ENCODE data around the gene SIVA1. TPM values are rescaled to one million over a fixed set of nuclear protein-coding genes. Genes with fewer than 3 reads are reported as not detected.

SIVA1 gene
- total RNA-seq, 1 donor from 2014 or later: 51.7 TPM

- Histone ChIP-seq H3K9ac (ENCODE audit: low read depth in 1 of 3, low read length in 3 of 3) (no peak overlapping the region), H3K36me3 (ENCODE audit: control insufficient read depth in 3 of 3, insufficient read depth in 3 of 3, low read length in 3 of 3) (peaks cover 18 to 28% (median 25%) of the 10 kb centered on the region in 3 donors), H3K9me3 (ENCODE audit: control insufficient read depth in 3 of 3, low read length in 3 of 3) (no peaks in the 10 kb centered on the region)
Observed at GRCh38 chr14:104776961-104777807, 24.2 kb downstream of the SIVA1 start.

GRCh38 chr14:104777808-104778249, 24.9 kb downstream of the SIVA1 start:
- Histone ChIP-seq H3K4me3 (ENCODE audit: low read length in 3 of 3) (no peak overlapping the region), H3K9me3 (ENCODE audit: control insufficient read depth in 3 of 3, low read length in 3 of 3) (no peaks in the 10 kb centered on the region), H3K4me1 (ENCODE audit: control insufficient read depth in 3 of 3, insufficient read depth in 3 of 3, low read length in 3 of 3) (no peaks in the 10 kb centered on the region), H3K36me3 (ENCODE audit: control insufficient read depth in 3 of 3, insufficient read depth in 3 of 3, low read length in 3 of 3) (peaks cover 13 to 22% (median 19%) of the 10 kb centered on the region in 3 donors), H3K27ac (ENCODE audit: low read depth, low read length) (no peak overlapping the region), H3K9ac (ENCODE audit: low read depth in 1 of 3, low read length in 3 of 3) (no peak overlapping the region), H3K27me3 (ENCODE audit: control insufficient read depth in 3 of 3, insufficient read depth in 3 of 3, low read length in 3 of 3) (no peaks in the 10 kb centered on the region)

More at GRCh38 chr14:104776961-104777807, 24.2 kb downstream of the SIVA1 start:
- no peak overlapping the region for H3K27ac ChIP-seq (ENCODE audit: low read depth, low read length)
- no peaks in the 10 kb centered on the region for H3K27me3 ChIP-seq (ENCODE audit: control insufficient read depth in 3 of 3, insufficient read depth in 3 of 3, low read length in 3 of 3)
- no peaks in the 10 kb centered on the region for H3K4me1 ChIP-seq (ENCODE audit: control insufficient read depth in 3 of 3, insufficient read depth in 3 of 3, low read length in 3 of 3)
- no peak overlapping the region for H3K4me3 ChIP-seq (ENCODE audit: low read length in 3 of 3)

- Histone ChIP-seq H3K4me3 (ENCODE audit: low read length in 3 of 3) (no peak overlapping the region), H3K27ac (ENCODE audit: low read depth, low read length) (no peak overlapping the region), H3K9ac (ENCODE audit: low read depth in 1 of 3, low read length in 3 of 3) (no peak overlapping the region), H3K27me3 (ENCODE audit: control insufficient read depth in 3 of 3, insufficient read depth in 3 of 3, low read length in 3 of 3) (no peaks in the 10 kb centered on the region), H3K9me3 (ENCODE audit: control insufficient read depth in 3 of 3, low read length in 3 of 3) (no peaks in the 10 kb centered on the region), H3K4me1 (ENCODE audit: control insufficient read depth in 3 of 3, insufficient read depth in 3 of 3, low read length in 3 of 3) (no peaks in the 10 kb centered on the region), H3K36me3 (ENCODE audit: control insufficient read depth in 3 of 3, insufficient read depth in 3 of 3, low read length in 3 of 3) (peaks cover 8 to 14% (median 13%) of the 10 kb centered on the region in 3 donors)
Observed at GRCh38 chr14:104778694-104779331, 25.9 kb downstream of the SIVA1 start.

DNA sequence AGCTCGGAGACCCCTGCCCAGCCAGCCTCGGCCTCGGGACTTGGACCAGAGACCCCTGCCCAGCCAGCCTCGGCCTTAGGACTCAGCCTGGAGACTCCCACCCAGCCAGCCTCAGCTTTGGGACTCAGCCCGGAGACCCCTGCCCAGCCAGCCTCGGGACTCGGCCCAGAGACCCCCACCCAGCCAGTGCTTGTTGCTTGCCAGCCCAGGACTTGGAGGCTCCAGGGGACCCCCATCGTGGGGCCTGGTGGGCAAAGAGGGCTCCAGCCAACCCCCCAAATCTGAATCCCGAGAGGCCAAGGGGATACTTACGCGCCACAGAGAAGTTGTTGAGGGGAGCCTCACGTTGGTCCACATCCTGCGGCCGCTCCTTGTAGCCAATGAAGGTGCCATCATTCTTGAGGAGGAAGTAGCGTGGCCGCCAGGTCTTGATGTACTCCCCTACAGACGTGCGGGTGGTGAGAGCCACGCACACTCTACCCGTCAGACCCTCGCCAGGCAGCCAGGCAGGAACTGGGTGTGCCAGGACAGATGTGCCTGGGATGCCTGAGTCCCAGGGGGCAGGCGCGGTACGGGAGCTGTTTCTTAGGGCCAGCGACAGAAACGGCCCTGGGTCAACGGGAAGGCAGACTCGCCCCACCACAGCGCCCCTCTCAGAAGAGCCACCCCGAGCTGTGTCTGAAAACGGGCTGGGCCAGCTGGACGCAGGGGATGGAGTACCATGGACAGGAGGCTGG, 27.0 kb downstream of the SIVA1 start:
- Histone ChIP-seq H3K27me3 (ENCODE audit: control insufficient read depth in 3 of 3, insufficient read depth in 3 of 3, low read length in 3 of 3) (no peaks in the 10 kb centered on the region), H3K9me3 (ENCODE audit: control insufficient read depth in 3 of 3, low read length in 3 of 3) (no peaks in the 10 kb centered on the region), H3K36me3 (ENCODE audit: control insufficient read depth in 3 of 3, insufficient read depth in 3 of 3, low read length in 3 of 3) (peaks cover 6 to 10% (median 8%) of the 10 kb centered on the region in 3 donors), H3K9ac (ENCODE audit: low read depth in 1 of 3, low read length in 3 of 3) (no peak overlapping the region), H3K4me3 (ENCODE audit: low read length in 3 of 3) (no peak overlapping the region), H3K4me1 (ENCODE audit: control insufficient read depth in 3 of 3, insufficient read depth in 3 of 3, low read length in 3 of 3) (no peaks in the 10 kb centered on the region), H3K27ac (ENCODE audit: low read depth, low read length) (no peak overlapping the region)

DNA sequence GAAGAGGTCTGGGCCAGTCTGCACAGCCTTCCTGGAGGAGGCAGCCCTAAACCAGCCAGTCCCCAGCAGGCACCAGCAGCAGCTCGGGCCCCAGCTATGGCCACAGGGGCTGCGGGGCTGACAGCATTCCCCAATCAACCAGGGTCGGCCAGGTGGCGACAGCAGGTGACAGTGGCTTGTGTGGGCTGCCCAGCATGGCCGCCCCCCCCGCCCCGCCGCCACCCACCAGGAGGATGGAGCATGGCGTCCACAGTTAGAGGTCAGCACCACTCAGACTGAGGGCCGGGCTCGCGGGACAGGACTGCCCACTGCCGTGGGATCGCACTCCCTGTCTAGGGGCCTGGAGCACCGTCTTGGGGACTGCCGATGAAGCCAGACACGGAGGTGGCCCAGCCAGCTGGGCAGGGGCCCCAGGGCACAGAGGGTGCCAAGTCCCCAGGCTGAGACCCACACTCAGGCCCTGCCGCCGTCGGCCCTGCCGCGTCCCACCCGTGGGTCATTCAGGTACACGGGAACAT, 27.6 kb downstream of the SIVA1 start:
- no peak overlapping the region for H3K9ac ChIP-seq (ENCODE audit: low read depth in 1 of 3, low read length in 3 of 3)
- H3K27ac ChIP-seq (ENCODE audit: low read depth, low read length): no peak overlapping the region
- no peaks in the 10 kb centered on the region for H3K4me1 ChIP-seq (ENCODE audit: control insufficient read depth in 3 of 3, insufficient read depth in 3 of 3, low read length in 3 of 3)
- no peak overlapping the region for H3K4me3 ChIP-seq (ENCODE audit: low read length in 3 of 3)
- no peaks in the 10 kb centered on the region for H3K27me3 ChIP-seq (ENCODE audit: control insufficient read depth in 3 of 3, insufficient read depth in 3 of 3, low read length in 3 of 3)
- H3K9me3 ChIP-seq (ENCODE audit: control insufficient read depth in 3 of 3, low read length in 3 of 3): no peaks in the 10 kb centered on the region
- peaks cover 2 to 6% (median 6%) of the 10 kb centered on the region in 3 donors for H3K36me3 ChIP-seq (ENCODE audit: control insufficient read depth in 3 of 3, insufficient read depth in 3 of 3, low read length in 3 of 3)

GRCh38 chr14:104781271-104782077, 28.5 kb downstream of the SIVA1 start:
- H3K9me3 ChIP-seq (ENCODE audit: control insufficient read depth in 3 of 3, low read length in 3 of 3): no peaks in the 10 kb centered on the region
- no peak overlapping the region for H3K27ac ChIP-seq (ENCODE audit: low read depth, low read length)
- H3K4me1 ChIP-seq (ENCODE audit: control insufficient read depth in 3 of 3, insufficient read depth in 3 of 3, low read length in 3 of 3): peaks cover 0 to 4% (median under 1%) of the 10 kb centered on the region in 3 donors
- H3K27me3 ChIP-seq (ENCODE audit: control insufficient read depth in 3 of 3, insufficient read depth in 3 of 3, low read length in 3 of 3): no peaks in the 10 kb centered on the region
- no peak overlapping the region for H3K4me3 ChIP-seq (ENCODE audit: low read length in 3 of 3)
- H3K36me3 ChIP-seq (ENCODE audit: control insufficient read depth in 3 of 3, insufficient read depth in 3 of 3, low read length in 3 of 3): peaks cover 0 to 4% (median 2%) of the 10 kb centered on the region in 3 donors
- H3K9ac ChIP-seq (ENCODE audit: low read depth in 1 of 3, low read length in 3 of 3): no peak overlapping the region

DNA sequence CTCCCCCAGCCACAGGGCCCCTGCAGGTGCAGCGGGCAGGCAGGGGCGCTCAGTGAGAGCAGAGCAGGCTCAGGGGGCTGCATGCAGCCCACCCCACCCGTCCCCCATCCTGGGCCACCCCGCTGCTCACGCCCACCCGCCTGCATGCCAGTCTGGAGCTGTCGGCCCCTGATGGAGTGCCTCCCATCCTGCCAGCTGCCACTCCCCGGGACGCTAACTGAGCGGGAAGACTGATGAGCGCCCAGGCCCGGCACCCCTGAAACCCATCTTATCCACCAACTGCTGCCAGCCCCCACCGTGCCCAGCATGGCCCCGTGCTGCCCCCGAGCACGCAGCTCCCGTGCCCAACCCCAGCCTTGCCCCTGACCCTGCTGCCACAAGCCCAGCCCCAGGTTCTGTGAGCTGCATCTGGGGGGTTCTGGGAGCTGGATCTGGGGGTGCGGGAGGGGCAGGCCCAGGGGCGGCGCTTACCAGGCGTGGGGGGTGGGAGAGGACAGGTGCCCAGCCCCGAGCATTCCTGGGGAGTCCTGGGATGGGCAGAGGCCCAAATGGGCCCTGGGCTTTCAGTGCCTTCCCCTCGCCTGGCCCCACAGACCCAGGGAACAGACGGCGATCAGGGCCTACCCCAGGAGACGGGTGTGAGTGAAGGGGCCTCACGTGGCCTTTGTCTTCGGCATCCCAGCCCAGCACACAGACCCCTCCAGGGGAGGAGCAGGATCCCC, 29.3 kb downstream of the SIVA1 start:
- Histone ChIP-seq H3K27me3 (ENCODE audit: control insufficient read depth in 3 of 3, insufficient read depth in 3 of 3, low read length in 3 of 3) (no peaks in the 10 kb centered on the region), H3K27ac (ENCODE audit: low read depth, low read length) (no peak overlapping the region), H3K4me3 (ENCODE audit: low read length in 3 of 3) (no peak overlapping the region), H3K9ac (ENCODE audit: low read depth in 1 of 3, low read length in 3 of 3) (no peak overlapping the region), H3K36me3 (ENCODE audit: control insufficient read depth in 3 of 3, insufficient read depth in 3 of 3, low read length in 3 of 3) (peaks cover 0 to 2% (median 2%) of the 10 kb centered on the region in 3 donors), H3K4me1 (ENCODE audit: control insufficient read depth in 3 of 3, insufficient read depth in 3 of 3, low read length in 3 of 3) (peaks cover 2 to 11% (median 5%) of the 10 kb centered on the region in 3 donors), H3K9me3 (ENCODE audit: control insufficient read depth in 3 of 3, low read length in 3 of 3) (no peaks in the 10 kb centered on the region)

GRCh38 chr14:104782808-104783139, 29.8 kb downstream of the SIVA1 start:
- no peak overlapping the region for H3K4me3 ChIP-seq (ENCODE audit: low read length in 3 of 3)
- no peaks in the 10 kb centered on the region for H3K9me3 ChIP-seq (ENCODE audit: control insufficient read depth in 3 of 3, low read length in 3 of 3)
- no peak overlapping the region for H3K27ac ChIP-seq (ENCODE audit: low read depth, low read length)
- H3K27me3 ChIP-seq (ENCODE audit: control insufficient read depth in 3 of 3, insufficient read depth in 3 of 3, low read length in 3 of 3): no peaks in the 10 kb centered on the region
- no peak overlapping the region for H3K9ac ChIP-seq (ENCODE audit: low read depth in 1 of 3, low read length in 3 of 3)
- peaks cover 2 to 15% (median 10%) of the 10 kb centered on the region in 3 donors for H3K4me1 ChIP-seq (ENCODE audit: control insufficient read depth in 3 of 3, insufficient read depth in 3 of 3, low read length in 3 of 3)
- peaks cover 0 to 4% (median 2%) of the 10 kb centered on the region in 3 donors for H3K36me3 ChIP-seq (ENCODE audit: control insufficient read depth in 3 of 3, insufficient read depth in 3 of 3, low read length in 3 of 3)
